Stimulated activated CD8-positive, alpha-beta memory T cell treated with anti-CD3 and anti-CD28 coated beads, Interleukin-7, amount 100 ng/mL, for 48 hours (primary cell): Measurements from ENCODE around the gene SELENOT.
"Not testable (repeated sequence)": the region's sequence is repeated elsewhere in the genome, so short reads cannot be mapped to it uniquely, and the experiment has no call there.

Experiments
- DNase-seq, 2 donors: peaks; one replicate each; pipeline ENCODE4 v3.0.0-alpha.2; 2020; ENCODE audit warnings: low read depth in 1 of 2; ENCODE audit errors: extremely low read depth in 1 of 2

The SELENOT gene, protein sequence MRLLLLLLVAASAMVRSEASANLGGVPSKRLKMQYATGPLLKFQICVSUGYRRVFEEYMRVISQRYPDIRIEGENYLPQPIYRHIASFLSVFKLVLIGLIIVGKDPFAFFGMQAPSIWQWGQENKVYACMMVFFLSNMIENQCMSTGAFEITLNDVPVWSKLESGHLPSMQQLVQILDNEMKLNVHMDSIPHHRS

DNA sequence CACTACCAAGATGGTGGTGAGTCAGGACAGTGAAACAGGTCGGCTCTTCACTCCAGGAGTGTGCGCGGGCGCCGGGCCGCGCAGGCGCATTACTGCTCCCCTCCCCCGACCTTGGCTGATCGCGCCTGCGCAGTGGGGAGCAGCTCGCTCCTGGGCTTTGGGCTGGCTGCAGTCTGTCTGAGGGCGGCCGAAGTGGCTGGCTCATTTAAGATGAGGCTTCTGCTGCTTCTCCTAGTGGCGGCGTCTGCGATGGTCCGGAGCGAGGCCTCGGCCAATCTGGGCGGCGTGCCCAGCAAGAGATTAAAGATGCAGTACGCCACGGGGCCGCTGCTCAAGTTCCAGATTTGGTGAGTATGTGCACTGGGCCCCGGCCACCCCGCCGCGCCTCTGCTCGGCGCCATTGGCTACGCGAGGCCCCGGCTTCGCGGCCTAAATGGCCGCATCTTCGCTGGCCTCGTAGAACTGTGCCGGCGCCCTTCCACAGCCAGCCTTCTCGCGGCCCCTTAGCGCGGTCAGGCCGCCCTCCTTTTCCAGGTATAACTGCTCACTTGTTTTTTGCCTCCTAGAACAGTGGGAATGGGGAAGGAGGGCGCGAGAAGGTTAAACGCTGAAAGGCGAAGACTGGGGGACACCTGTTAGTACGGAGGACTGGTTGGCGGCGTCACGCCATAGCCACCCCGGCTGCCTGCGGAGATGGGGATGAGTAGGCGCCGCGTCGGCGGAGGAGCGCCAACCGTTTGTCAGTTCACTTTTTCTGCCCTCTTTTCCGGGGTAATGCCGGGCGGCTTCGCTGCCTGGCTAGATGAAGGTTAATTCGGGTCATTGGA, at the start of gene SELENOT:
Gene SELENOT (plus strand): TSS at position 169 of the 827 bp plus-strand sequence. CDS start 42 bp downstream, at position 211.
- DNase-seq = peak; percentile 86 to 90

DNA sequence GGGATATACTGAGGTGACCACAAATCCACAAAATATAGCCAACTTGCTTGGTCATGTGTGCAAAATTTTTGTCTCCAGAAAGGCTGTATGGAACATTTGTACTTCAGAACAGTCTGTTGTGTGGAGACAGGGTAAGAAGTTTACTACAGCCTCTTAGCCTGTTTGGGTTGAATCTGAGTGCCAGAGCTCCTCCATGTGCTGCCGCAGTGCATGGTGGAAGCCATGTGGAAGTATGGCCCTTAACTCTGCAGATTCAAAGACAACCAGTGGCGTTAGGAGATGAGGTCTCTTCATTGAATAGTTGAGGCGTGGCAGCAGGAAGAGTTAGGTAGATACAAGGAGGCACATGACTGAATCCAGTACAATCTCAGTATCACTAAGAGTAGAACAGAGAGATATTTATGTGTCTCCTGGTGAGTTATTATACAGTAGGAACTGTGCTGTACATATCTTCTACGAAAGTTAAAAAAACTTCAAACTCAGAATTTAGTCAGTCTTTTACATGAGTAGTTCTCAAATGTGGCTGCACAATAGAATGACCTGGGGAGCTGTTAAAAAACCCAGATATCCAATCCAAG, 47.2 kb upstream of the SELENOT start:
- no peak for DNase-seq

DNA sequence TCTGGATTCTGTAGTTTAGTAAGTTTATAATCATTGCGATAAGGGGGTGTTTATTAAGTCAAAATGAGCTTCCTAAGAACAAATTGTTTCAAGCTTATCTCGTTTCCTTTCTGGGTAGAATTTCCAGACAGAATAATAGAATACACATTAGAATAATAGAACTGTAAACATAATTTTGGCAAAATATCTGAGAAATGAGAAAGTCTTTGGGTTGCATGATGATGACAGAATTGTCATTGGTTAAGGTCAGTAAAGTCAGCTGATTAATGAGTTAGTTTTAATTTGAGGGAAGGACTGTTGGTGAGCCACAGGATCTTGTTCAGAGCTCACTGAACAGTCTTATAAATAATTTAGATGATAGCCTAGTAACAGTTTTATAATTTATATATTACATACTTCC, 46.3 kb upstream of the SELENOT start:
- DNase-seq = no peak

GRCh38 chr3:150557725-150558124, 45.4 kb upstream of the SELENOT start:
- DNase-seq = no peak

DNA sequence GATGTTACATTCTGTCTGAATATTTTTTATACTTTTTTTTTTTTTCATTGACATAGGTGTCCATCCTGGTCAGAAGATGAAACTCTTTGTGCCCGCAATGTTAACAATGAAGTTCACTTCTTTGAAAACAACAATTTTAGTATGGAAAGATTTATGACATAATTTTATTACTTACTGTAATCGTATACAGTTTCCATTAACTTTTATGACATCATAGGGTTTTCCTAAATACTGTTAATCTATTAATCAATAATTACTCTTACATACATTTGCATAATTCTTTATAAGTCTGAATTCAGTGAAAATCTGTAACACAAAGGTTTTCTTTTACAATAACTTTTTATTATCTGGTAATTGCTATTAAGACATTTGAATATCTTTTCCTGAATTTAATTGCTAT, 38.9 kb upstream of the SELENOT start:
- no peak for DNase-seq

DNA sequence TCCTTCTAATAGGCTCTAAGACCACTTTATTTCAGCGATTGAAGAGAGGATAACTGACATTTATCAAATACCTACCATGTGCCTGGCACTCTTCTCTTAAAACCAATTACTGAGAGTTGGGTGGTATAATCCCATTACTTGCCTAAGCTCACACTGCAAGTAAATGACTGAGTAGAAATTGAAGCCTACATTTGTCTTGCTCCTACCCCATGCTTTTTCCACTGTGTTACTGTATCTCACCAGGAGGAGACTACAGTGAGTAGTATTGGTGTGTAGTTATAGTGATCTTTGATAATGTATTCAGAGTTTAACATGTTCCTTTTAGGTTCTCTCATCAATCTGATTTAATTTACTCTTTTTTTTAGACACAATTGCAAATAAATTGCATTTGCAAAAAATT, 35.8 kb upstream of the SELENOT start:
- no peak for DNase-seq

GRCh38 chr3:150577855-150578254, 25.3 kb upstream of the SELENOT start:
- DNase-seq = no peak

GRCh38 chr3:150581174-150581573, 21.9 kb upstream of the SELENOT start:
- no peak for DNase-seq

DNA sequence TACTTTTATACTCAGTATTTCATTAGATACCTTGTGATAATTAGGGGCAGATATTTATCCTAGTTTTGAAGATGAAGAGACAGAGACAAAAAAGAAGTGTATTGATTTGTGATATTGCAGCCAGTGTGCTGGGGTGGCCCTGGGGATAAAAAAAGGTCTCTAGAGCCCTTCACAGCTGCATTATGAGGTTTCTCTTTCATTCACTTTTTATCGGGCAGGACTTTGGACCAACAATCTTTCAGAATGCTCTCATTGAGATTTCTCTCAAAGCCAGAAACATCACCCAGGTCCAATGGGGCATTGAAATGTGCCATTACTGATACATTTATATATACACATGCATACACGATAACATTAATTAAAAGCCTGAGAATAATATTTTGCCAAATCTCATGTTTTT, 20.5 kb upstream of the SELENOT start:
- DNase-seq = no peak

GRCh38 chr3:150583028-150583427, 20.1 kb upstream of the SELENOT start:
- no peak for DNase-seq

GRCh38 chr3:150588027-150588830, 14.9 kb upstream of the SELENOT start:
- DNase-seq = no peak

- DNase-seq = no peak
Observed at GRCh38 chr3:150589759-150590158, 13.4 kb upstream of the SELENOT start.

- no peak for DNase-seq
Observed at GRCh38 chr3:150594150-150594549, 9.0 kb upstream of the SELENOT start.

DNA sequence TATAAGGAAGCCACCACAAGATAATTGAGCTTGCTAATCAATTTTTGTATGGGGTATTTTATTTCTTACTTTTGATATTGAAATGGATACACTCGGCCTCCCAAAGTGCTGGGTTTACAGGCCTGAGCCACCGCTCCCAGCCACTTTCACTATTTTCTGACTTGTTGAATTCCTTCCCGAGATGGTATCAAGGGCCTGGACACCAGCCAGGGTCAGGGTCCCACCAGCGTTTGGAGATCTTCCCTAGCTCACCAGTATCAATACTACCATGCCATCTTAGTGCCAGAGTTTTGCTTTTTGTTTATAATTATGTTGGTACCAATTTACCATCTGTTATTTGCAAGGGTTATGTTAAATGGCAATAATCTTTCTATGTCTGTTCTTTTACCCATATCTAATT, 5.5 kb upstream of the SELENOT start:
- DNase-seq = no peak

DNA sequence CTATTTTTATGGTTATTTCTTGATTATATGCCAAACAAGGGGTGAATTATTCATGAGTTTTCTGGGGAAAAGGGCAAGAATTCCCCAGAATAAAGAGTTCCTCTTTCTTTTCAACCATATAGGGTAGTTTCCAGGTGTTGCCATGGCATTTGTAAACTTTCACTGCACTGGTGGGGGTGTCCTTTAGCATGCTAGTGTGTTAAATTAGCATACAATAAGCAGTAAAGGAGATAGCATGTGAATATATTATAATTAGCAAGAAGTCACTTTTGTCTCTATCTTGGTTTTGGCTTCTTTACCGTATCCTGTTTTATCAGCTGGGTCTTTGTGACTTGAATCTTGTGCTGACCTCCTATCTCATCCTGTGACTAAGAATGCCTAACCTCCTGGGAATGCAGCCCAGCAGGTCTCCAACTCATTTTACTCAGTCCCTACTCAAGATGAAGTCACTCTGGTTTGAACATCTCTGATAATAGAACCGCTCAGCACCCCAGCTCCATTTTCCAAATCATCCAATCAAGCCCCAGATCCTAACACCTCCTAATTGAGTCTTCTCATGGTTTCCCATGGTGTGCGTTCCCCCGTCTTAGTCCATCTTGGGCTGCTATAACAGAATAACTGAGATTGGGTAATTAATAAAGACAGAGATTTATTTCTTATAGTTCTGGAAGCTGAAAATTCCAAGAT, 3.4 kb upstream of the SELENOT start:
- DNase-seq = no peak

DNA sequence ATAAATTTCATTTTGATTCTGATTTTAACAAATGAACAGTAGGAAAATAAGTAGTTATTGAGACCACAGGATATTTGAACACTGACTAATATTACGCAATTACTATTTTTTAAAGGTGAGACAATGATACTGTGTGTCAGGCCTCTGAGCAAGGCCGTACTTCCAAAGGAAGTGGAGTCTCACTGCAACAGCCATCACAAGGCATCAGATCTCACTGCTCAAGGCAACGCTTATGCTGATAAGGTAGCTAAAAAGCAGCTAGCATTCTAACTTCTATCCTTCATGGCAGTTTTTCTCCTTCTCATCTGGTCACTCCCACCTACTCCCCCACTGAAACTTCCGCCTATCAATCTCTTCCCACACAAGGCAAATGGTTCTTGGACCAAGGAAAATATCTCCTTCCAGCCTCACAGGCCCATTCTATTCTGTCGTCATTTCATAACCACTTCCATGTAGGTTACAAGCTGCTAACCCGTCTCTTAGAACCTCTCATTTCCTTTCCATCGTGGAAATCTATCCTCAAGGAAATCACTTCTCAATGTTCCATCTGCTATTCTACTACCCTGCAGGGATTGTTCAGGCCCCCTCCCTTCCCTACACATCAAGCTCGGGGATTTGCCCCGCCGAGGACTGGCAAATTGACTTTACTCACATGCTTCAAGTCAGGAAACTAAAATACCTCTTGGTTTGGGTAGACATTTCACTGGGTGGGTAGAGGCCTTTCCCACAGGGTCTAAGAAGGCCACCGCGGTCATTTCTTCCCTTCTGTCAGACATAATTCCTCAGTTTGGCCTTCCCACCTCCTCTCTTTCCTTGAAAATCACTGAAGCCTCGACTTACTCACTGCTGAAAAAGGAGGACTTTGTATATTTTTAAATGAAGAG, 2.2 kb upstream of the SELENOT start:
- not testable (repeated sequence) for DNase-seq

DNA sequence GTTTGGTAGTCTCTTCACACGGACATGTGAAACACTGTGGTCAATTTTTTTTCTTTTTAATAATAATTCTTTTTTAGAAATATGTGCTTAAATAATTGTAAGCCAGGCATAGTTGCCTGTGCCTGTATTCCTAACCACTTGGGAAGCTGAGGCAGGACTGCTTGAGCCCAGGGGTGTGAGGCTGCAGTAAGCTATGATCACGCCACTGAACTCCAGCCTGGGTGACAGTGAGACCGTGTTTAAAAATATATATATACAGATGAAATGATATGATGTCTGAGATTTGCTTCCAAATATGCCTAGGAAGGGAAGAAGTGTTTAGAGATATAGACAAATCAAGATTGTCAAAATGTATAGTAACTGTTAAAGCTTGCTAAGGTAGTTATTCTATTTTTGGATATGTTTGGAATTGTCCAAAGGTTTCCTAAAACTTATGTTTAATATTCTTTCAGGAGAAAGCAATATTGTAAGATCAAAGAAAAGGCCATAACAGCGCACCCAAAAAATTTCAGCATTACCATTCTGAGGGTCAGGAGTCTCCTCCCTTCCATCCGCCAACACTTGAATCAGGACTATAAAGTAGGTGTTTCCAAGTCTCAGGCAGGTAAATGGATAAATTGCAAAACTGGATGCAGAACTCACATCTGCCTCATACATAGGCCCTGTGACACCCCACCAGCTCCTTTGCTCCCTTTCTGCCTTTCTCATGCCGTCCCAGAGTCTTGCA, 532 bp upstream of the SELENOT start:
- no peak for DNase-seq

DNA sequence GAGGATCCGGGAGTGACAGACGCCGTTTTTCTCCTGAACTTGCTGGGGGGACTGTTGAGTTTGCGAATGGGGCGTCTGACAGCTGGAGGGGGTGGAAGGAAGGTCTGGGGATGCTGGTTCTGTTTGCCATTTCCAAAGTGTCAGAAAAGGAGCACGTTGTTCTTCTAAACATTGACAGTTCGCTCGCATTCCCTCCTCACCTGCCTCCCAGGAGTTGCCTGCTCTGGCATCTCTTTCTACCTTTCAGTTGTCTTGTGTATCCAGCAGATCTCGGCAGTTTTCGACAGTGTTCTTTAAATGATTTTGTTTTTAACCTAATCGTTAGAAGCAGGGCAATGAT, 829 bp downstream of the SELENOT start:
- no peak for DNase-seq

DNA sequence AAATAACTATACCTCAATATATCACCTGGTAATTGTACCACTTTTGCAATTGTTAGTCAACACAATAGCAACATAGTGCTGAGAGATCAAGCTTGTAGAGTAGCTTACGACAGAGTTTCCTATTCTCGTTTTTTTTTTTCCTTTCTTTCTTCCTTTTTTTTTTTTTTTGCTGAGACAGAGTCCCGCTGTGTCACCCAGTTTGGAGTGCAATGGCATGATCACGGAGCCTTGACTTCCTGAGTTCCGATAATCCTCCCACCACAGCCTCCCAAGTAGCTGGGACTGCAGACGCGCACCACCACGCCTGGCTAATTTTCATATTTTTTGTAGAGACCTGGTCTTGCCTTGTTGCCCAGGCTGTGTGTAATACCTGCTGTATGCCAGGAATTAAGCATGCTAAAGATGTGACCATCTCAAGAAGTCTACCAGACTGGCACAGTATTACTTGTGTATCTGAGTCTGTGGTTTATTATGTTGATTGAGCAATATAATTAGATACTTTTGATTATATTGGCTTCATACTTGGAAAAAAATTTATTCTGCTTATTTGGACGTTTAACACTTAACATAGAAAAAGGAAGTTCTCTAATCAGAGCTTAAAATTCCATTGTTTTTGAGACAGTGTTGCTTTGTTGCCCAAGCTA, 3.0 kb downstream of the SELENOT start:
- DNase-seq = no peak
